Thoracic aorta (tissue), 2 donors: ENCODE data around the gene PPP1R18. TPM values are rescaled to one million over a fixed set of nuclear protein-coding genes. Genes with fewer than 3 reads are reported as not detected.

ENCODE experiments used
- ATAC-seq: fragments of 150-250 bp; one replicate; pipeline ENCODE4 v1.8.0; 2017; ENCODE audit warnings: low read depth; ENCODE audit not compliant: insufficient number of reproducible peaks, low FRiP score
- DNase-seq: peaks from one replicate; pipeline ENCODE4 v3.0.0-alpha.2; 2020; ENCODE audit warnings: low spot score
- H3K27ac ChIP-seq, 2 donors: fragments of 200-600 bp; sonication (generic); 1 replicate in 1 of 2; 2 replicates in 1 of 2; pipeline ENCODE4 v1.5.1; 2016; ENCODE audit warnings: mild to moderate bottlenecking in 2 of 2, moderate library complexity in 2 of 2
- H3K27me3 ChIP-seq: fragments of 200-600 bp; sonication (generic); replicated peaks from 2 replicates; pipeline ENCODE4 v1.6.0; 2016; ENCODE audit warnings: mild to moderate bottlenecking; ENCODE audit not compliant: insufficient read depth
- H3K36me3 ChIP-seq: fragments of 200-600 bp; sonication (generic); one replicate; pipeline ENCODE4 v1.5.1; 2016
- H3K4me1 ChIP-seq, 2 donors: fragments of 200-600 bp; sonication (generic); 1 replicate in 1 of 2; 2 replicates in 1 of 2; pipeline versions ENCODE4 v1.5.1 to v1.6.0; 2016; ENCODE audit warnings: low read depth in 2 of 2, mild to moderate bottlenecking in 1 of 2; ENCODE audit not compliant: control insufficient read depth in 1 of 2
- H3K4me3 ChIP-seq: fragments of 200-600 bp; sonication (generic); 2 replicates; pipeline ENCODE4 v1.5.1; 2016; ENCODE audit warnings: mild to moderate bottlenecking
- H3K9me3 ChIP-seq: fragments of 200-600 bp; sonication (generic); 2 replicates; pipeline ENCODE4 v1.5.1; 2016
- total RNA-seq, 2 donors: library from RNA; depleted of rRNA; stranded (reverse); fragments of >200 nt; gene quantifications; one replicate each; pipeline versions ENCODE4 v1.1.0 to v1.2.3, GENCODE V29; 2016
- TF ChIP-seq, protein P1 (sequence below): fragments of 200-600 bp; sonication (generic); IDR thresholded peaks from one replicate; pipeline ENCODE4 v1.5.1; 2019; ENCODE audit warnings: antibody characterized with exemption

Gene PPP1R18
- total RNA-seq, 2 donors from 2014 or later = 65.7 to 88.2 TPM

DNA sequence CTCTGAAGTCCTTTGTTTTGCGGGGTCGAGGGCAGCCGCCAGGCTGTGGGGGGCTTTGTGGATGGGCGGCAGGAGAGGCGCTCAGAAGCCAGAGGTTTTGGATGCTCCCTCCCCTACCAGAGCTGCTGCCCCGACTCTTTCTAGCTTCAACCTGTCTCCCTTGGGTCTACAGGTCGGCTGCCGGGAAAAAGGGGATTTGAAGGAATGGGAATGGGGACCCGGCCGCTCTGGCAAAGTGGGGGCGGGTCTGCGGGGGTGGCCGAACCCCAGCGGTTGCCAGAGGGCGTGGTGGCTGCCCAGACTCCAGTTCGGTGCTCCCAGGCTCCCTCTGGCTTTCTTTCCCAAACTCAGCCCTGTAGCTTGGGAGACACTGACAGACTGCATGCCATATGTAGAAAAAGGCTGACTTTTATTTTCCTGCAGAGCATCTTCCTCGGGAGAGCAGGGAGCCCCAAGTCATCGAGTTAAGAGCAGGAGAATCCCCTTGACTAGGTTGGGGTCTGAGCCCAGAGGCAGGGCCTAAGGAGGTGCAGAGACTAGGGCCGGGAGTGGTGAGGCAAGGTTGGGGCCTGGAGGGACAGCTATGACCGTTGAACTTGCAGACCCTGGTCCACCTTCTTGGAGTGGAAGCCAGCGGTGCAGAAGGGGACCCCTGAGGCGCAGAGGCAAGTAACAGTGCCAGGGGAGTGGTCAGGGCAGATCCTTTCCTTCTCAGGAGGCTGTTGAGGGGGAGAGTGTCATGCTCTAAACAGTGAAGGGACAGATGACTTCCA is 1.4 kb upstream of the PPP1R18 start:
- Histone ChIP-seq H3K9me3 (no peaks in the 10 kb centered on the region), H3K4me3 (peak overlapping the region; percentile 99), H3K4me1 (peaks cover 24 to 40% of the 10 kb centered on the region in 2 donors), H3K27me3 (no peaks in the 10 kb centered on the region), H3K36me3 (no peaks in the 10 kb centered on the region), H3K27ac (peak overlapping the region; percentile 100)
- DNase-seq = no peak
- TF ChIP-seq, protein P1, sequence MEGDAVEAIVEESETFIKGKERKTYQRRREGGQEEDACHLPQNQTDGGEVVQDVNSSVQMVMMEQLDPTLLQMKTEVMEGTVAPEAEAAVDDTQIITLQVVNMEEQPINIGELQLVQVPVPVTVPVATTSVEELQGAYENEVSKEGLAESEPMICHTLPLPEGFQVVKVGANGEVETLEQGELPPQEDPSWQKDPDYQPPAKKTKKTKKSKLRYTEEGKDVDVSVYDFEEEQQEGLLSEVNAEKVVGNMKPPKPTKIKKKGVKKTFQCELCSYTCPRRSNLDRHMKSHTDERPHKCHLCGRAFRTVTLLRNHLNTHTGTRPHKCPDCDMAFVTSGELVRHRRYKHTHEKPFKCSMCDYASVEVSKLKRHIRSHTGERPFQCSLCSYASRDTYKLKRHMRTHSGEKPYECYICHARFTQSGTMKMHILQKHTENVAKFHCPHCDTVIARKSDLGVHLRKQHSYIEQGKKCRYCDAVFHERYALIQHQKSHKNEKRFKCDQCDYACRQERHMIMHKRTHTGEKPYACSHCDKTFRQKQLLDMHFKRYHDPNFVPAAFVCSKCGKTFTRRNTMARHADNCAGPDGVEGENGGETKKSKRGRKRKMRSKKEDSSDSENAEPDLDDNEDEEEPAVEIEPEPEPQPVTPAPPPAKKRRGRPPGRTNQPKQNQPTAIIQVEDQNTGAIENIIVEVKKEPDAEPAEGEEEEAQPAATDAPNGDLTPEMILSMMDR = peak; percentile 27
- no peak for ATAC-seq

DNA sequence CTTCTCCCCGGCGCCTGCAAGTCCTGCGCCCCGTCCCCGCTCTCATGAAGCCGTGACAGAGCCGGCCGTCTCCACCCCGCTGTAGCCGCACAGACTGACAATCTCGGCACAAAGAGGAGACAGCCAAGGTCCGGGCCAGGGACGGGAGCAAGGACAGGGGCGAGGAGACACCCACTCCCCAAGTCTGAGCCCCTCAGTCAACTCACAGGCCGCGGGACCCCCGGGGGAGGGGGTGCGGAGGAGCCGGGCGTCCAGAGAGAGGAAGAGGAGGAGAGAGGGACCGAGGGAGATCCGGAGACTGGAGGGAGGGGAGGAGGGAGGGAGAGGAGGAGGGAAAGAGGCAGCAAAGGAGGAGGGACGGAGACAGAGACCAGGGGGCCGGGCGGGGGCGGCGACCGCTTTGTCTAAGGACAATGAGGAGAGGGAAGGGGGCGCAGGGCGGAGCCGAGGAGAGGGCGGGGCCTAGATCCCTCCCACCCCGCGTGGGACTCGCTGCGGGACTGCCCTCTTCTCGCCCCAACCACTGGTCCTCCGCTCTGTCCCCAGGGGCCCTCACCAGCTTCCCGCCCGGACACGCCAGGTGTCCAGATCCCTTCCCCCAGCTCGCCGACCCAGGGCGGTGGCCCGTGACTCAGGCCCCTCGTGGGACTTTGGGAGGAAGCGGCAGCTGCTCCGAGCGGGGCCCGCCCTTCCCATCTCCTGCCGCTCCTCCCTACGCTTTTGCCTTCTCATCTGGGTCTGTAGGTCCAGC is 638 bp upstream of the PPP1R18 start:
- peak overlapping the region; percentile 99 for H3K4me3 ChIP-seq
- H3K4me1 ChIP-seq = peaks cover 24 to 40% of the 10 kb centered on the region in 2 donors
- DNase-seq = peak; percentile 89
- H3K9me3 ChIP-seq = no peaks in the 10 kb centered on the region
- H3K27me3 ChIP-seq = no peaks in the 10 kb centered on the region
- ATAC-seq = peak; percentile 30
- TF ChIP-seq, protein P1 = no peak
- peak overlapping the region; percentile 100 for H3K27ac ChIP-seq
- no peaks in the 10 kb centered on the region for H3K36me3 ChIP-seq

DNA sequence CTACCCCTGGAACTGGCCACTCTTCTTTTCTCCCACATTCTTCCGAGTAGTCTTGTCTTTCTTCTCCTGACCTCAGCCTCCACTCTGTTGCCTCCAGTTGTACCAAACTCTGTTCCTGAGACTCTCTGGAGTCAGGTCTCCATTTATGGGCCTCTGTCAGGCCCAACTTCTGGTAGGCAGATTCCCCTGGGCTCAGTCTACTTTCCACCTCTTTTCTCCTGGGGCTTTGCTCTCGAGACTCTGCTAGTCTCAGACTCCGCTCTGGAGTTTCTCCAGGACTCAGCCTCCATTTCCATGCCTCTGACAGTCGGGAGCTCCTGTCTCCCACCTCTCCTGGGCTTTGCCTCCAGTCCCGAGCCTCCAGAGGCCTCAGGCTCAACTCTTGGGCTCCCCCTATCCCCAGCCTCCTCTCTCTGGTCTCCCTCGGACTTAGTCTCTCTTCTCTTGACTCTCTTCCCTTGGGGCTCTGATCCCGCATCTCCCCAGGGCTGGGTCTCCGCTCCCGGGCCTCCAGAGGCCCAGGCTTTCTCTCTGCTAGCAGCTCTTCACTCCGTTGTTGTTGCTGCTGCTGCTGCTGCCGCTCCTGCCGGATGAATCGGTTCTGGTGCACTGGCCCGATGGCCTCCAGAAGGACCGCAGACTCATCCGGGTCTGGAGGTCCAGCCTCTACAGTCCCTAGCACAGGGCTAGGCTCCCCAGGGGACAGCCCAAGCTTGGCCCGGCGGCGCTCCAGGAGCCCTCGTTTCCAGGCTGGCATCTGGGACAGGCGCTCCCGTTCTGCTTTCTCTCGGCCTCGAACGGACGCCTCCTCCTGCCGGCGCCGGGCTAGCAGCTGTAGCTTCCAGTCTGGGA is 1.1 kb downstream of the PPP1R18 start:
- no peaks in the 10 kb centered on the region for H3K9me3 ChIP-seq
- peaks cover 36 to 53% of the 10 kb centered on the region in 2 donors for H3K4me1 ChIP-seq
- H3K36me3 ChIP-seq = peaks cover 3% of the 10 kb centered on the region
- TF ChIP-seq, protein P1 = no peak
- H3K27me3 ChIP-seq = no peaks in the 10 kb centered on the region
- ATAC-seq (no peak), DNase-seq (no peak)
- H3K4me3 ChIP-seq = peak overlapping the region; percentile 99
- H3K27ac ChIP-seq = peak overlapping the region; percentile 100

DNA sequence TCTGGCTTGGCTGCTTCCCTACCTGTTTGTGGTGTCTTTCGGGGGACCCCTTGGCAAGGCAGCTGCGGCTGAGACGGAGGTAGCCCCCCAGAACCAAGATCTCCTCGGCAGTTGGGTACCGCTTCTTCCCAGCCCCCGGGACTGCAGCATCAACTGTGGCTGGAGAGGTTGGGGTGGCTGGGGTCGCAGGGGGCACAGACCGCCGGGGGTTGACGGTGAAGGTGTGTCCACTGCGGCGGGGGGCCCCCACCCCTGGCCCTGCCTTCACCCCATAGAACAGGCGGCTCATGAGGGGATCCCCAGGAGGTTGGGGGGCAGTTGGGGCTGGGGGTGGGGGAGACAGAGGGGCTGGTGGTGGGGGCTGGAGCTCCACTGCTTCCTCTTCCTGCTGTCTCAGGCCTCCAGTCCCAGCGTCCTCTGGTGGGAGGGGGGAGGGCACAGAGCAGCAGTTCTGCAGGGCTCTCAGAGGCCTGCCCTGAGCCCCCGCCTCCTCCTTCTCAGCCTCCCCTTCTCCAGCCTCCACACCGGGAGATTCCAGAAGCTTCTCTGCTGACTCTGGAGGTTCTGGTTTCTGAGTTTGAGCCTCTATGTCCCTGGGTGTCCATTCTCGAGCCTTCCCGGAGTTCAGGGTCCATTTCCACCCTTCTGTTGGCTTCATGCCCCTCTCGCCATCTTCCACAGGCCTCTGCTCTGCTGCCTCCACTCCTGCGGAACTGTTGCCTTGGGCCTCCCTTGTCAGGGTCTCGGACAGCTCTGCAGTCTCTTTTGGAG is 1.9 kb downstream of the PPP1R18 start:
- Histone ChIP-seq H3K27me3 (no peaks in the 10 kb centered on the region), H3K36me3 (peaks cover 11% of the 10 kb centered on the region), H3K4me1 (peaks cover 38 to 53% of the 10 kb centered on the region in 2 donors), H3K27ac (peak overlapping the region; percentile 100), H3K9me3 (no peaks in the 10 kb centered on the region), H3K4me3 (peak overlapping the region; percentile 99)
- TF ChIP-seq, protein P1 = no peak
- DNase-seq = no peak
- ATAC-seq = no peak
